PC-3 (cell line): Measurements from ENCODE around the gene L1TD1.

Experiments used
- CTCF ChIP-seq: fragments of 300-600 bp; sonication (generic); conservative IDR thresholded peaks from 2 replicates; pipeline ENCODE4 v1.5.1; 2017; ENCODE audit warnings: antibody characterized with exemption, low read depth, mild to moderate bottlenecking, low read length
- EZH2 ChIP-seq: fragments of 300-600 bp; sonication (generic); IDR thresholded peaks from one replicate; pipeline ENCODE4 v1.6.1; 2017; ENCODE audit warnings: antibody characterized with exemption, mild to moderate bottlenecking, low read length; ENCODE audit not compliant: unreplicated experiment

- TF ChIP-seq CTCF: no peak
- TF ChIP-seq EZH2: no peak
Observed at GRCh38 chr1:62228136-62228882, 33.7 kb downstream of the L1TD1 start.
